ENCODE data around the gene AMFR. TPM values are rescaled to one million over a fixed set of nuclear protein-coding genes. Genes with fewer than 3 reads are reported as not detected.

Gene AMFR
- total RNA-seq, 1 experiment from 2014 or later = 31.7 TPM

GRCh38 chr16:56448005-56448404 is 22.7 kb upstream of the AMFR start (continued):
- TF ChIP-seq E2F4 (CRISPR knock-in tag; IDR thresholded peaks at IDR 0.05; ENCODE audit: borderline replicate concordance, low read depth) = no peak
- no peak for TF ChIP-seq JAZF1 (CRISPR knock-in tag; IDR thresholded peaks at IDR 0.05)
- TF ChIP-seq CDX4 (CRISPR knock-in tag; IDR thresholded peaks at IDR 0.05; ENCODE audit: borderline replicate concordance) = no peak
- no peak for TF ChIP-seq EMX1 (CRISPR knock-in tag; IDR thresholded peaks at IDR 0.05)

- ATAC-seq (no peak), DNase-seq (ENCODE audit: low spot score) (no peak)
- peaks cover 18% of the 10 kb centered on the region for H3K4me1 Mint-ChIP-seq
- ChIA-PET POLR2A (no interaction called here), CTCF (interaction anchor here (0.6 kb wide), 1 partner anchor 47 kb away, joined by 4 read pairs; no protein-coding TSS in a partner anchor)
- H3K36me3 Mint-ChIP-seq = peaks cover 40% of the 10 kb centered on the region
- no peak overlapping the region for H3K4me3 Mint-ChIP-seq
- H3K27me3 Mint-ChIP-seq (ENCODE audit: low read depth) = no peaks in the 10 kb centered on the region
- no peak for TF ChIP-seq HMGXB4 (CRISPR knock-in tag; IDR thresholded peaks at IDR 0.05)
- TF ChIP-seq PREB (CRISPR knock-in tag; IDR thresholded peaks at IDR 0.05; ENCODE audit: borderline replicate concordance) = no peak
- TF ChIP-seq NR1H2 (CRISPR knock-in tag; IDR thresholded peaks at IDR 0.05) = no peak
- no peak for TF ChIP-seq OVOL2 (CRISPR knock-in tag; IDR thresholded peaks at IDR 0.05; ENCODE audit: borderline replicate concordance)
- TF ChIP-seq RELA (CRISPR knock-in tag; IDR thresholded peaks at IDR 0.05; ENCODE audit: borderline replicate concordance) = no peak
- TF ChIP-seq TEAD4 (CRISPR knock-in tag; IDR thresholded peaks at IDR 0.05) = no peak
- no peak for TF ChIP-seq ZNF138 (CRISPR knock-in tag; conservative IDR thresholded peaks at IDR 0.05)
- TF ChIP-seq PRDM15 (CRISPR knock-in tag; IDR thresholded peaks at IDR 0.05) = no peak
- no peak for TF ChIP-seq RORB (CRISPR knock-in tag; IDR thresholded peaks at IDR 0.05)
- no peaks in the 10 kb centered on the region for H3K9me3 Mint-ChIP-seq
- H3K27ac Mint-ChIP-seq = no peak overlapping the region
These were observed 21.9 kb upstream of the AMFR start for GRCh38 chr16:56447286-56447685.

- ATAC-seq (no peak), DNase-seq (ENCODE audit: low spot score) (no peak)
- Mint-ChIP-seq H3K27ac (no peak overlapping the region), H3K36me3 (peaks cover 63% of the 10 kb centered on the region), H3K9me3 (no peaks in the 10 kb centered on the region), H3K27me3 (ENCODE audit: low read depth) (no peaks in the 10 kb centered on the region), H3K4me1 (no peaks in the 10 kb centered on the region), H3K4me3 (no peak overlapping the region)
- POLR2A ChIA-PET = no interaction called here
- CTCF ChIA-PET = no interaction called here
- TF ChIP-seq GABPB1 (CRISPR knock-in tag; IDR thresholded peaks at IDR 0.05) = no peak
- TF ChIP-seq AFF4 (CRISPR knock-in tag; IDR thresholded peaks at IDR 0.05; ENCODE audit: borderline replicate concordance) = no peak
- TF ChIP-seq TEAD1 (CRISPR knock-in tag; IDR thresholded peaks at IDR 0.05) = no peak
- no peak for TF ChIP-seq IRF1 (CRISPR knock-in tag; IDR thresholded peaks at IDR 0.05)
- TF ChIP-seq NFE2L1 (CRISPR knock-in tag; IDR thresholded peaks at IDR 0.05) = no peak
- TF ChIP-seq NR2C2 (CRISPR knock-in tag; IDR thresholded peaks at IDR 0.05) = no peak
These were observed 12.7 kb upstream of the AMFR start for GRCh38 chr16:56438038-56438437.

All from WTC11 (cell line).